ENCODE measurements around the gene CCDC187.

The CCDC187 gene

GRCh38 chr9:136299541-136299940 lies 4.4 kb downstream of the CCDC187 start:
- peaks cover 12 to 15% of the 10 kb centered on the region in 2 donors for H3K27me3 Mint-ChIP-seq
- ATAC-seq (replicated peaks): no peak
- no peak overlapping the region for H3K4me3 Mint-ChIP-seq

GRCh38 chr9:136299116-136299515 lies 4.8 kb downstream of the CCDC187 start:
- H3K9me3 Mint-ChIP-seq: no peaks in the 10 kb centered on the region
- peaks cover 12 to 15% of the 10 kb centered on the region in 2 donors for H3K27me3 Mint-ChIP-seq
- H3K4me3 Mint-ChIP-seq: no peak overlapping the region
- DNase-seq (no peak), ATAC-seq (replicated peaks) (no peak)
- H3K36me3 Mint-ChIP-seq (ENCODE audit: insufficient read depth): peaks cover 3% of the 10 kb centered on the region
- H3K4me1 Mint-ChIP-seq (ENCODE audit: low read depth in 2 of 2): no peaks in the 10 kb centered on the region
- H3K27ac Mint-ChIP-seq: no peak overlapping the region

More at GRCh38 chr9:136299541-136299940, 4.4 kb downstream of the CCDC187 start:
- peaks cover 3% of the 10 kb centered on the region for H3K36me3 Mint-ChIP-seq (ENCODE audit: insufficient read depth)
- no peak for DNase-seq
- no peaks in the 10 kb centered on the region for H3K9me3 Mint-ChIP-seq
- H3K4me1 Mint-ChIP-seq (ENCODE audit: low read depth in 2 of 2): no peaks in the 10 kb centered on the region
- H3K27ac Mint-ChIP-seq: no peak overlapping the region

GRCh38 chr9:136297766-136298735 lies 5.8 kb downstream of the CCDC187 start:
- H3K4me3 Mint-ChIP-seq: no peak overlapping the region
- H3K4me1 Mint-ChIP-seq (ENCODE audit: low read depth in 2 of 2): no peaks in the 10 kb centered on the region
- H3K9me3 Mint-ChIP-seq: no peaks in the 10 kb centered on the region
- H3K27ac Mint-ChIP-seq: no peak overlapping the region
- H3K27me3 Mint-ChIP-seq: peaks cover 12 to 15% of the 10 kb centered on the region in 2 donors
- DNase-seq: no peak
- H3K36me3 Mint-ChIP-seq (ENCODE audit: insufficient read depth): peaks cover 3% of the 10 kb centered on the region
- no peak for ATAC-seq (replicated peaks)

- H3K4me1 Mint-ChIP-seq (ENCODE audit: low read depth in 2 of 2): no peaks in the 10 kb centered on the region
- peaks cover 3% of the 10 kb centered on the region for H3K36me3 Mint-ChIP-seq (ENCODE audit: insufficient read depth)
- peaks cover 12 to 15% of the 10 kb centered on the region in 2 donors for H3K27me3 Mint-ChIP-seq
- no peak overlapping the region for H3K27ac Mint-ChIP-seq
- H3K9me3 Mint-ChIP-seq: no peaks in the 10 kb centered on the region
- DNase-seq (no peak), ATAC-seq (replicated peaks) (no peak)
- no peak overlapping the region for H3K4me3 Mint-ChIP-seq
Observed at GRCh38 chr9:136297016-136297691, 6.7 kb downstream of the CCDC187 start.

- DNase-seq (no peak), ATAC-seq (replicated peaks) (no peak)
- H3K27ac Mint-ChIP-seq: no peak overlapping the region
- no peaks in the 10 kb centered on the region for H3K4me1 Mint-ChIP-seq (ENCODE audit: low read depth in 2 of 2)
- no peaks in the 10 kb centered on the region for H3K9me3 Mint-ChIP-seq
- peaks cover 12 to 15% of the 10 kb centered on the region in 2 donors for H3K27me3 Mint-ChIP-seq
- H3K36me3 Mint-ChIP-seq (ENCODE audit: insufficient read depth): peaks cover 3% of the 10 kb centered on the region
- no peak overlapping the region for H3K4me3 Mint-ChIP-seq
Observed at GRCh38 chr9:136296434-136297015, 7.4 kb downstream of the CCDC187 start.

- Mint-ChIP-seq H3K4me1 (ENCODE audit: low read depth in 2 of 2) (no peaks in the 10 kb centered on the region), H3K36me3 (ENCODE audit: insufficient read depth) (peaks cover 3% of the 10 kb centered on the region), H3K27me3 (peaks cover 11 to 12% of the 10 kb centered on the region in 2 donors), H3K9me3 (no peaks in the 10 kb centered on the region), H3K27ac (no peak overlapping the region), H3K4me3 (no peak overlapping the region)
- no peak for ATAC-seq (replicated peaks)
- no peak for DNase-seq
Observed at GRCh38 chr9:136295542-136296433, 8.1 kb downstream of the CCDC187 start.

- H3K4me3 Mint-ChIP-seq: no peak overlapping the region
- H3K36me3 Mint-ChIP-seq (ENCODE audit: insufficient read depth): peaks cover 3% of the 10 kb centered on the region
- ATAC-seq (replicated peaks): no peak
- H3K4me1 Mint-ChIP-seq (ENCODE audit: low read depth in 2 of 2): no peaks in the 10 kb centered on the region
- peaks cover 11 to 12% of the 10 kb centered on the region in 2 donors for H3K27me3 Mint-ChIP-seq
- H3K27ac Mint-ChIP-seq: no peak overlapping the region
- no peak for DNase-seq
- no peaks in the 10 kb centered on the region for H3K9me3 Mint-ChIP-seq
Observed at GRCh38 chr9:136295055-136295454, 8.8 kb downstream of the CCDC187 start.

GRCh38 chr9:136294437-136294836 lies 9.5 kb downstream of the CCDC187 start:
- Mint-ChIP-seq H3K4me3 (no peak overlapping the region), H3K27ac (no peak overlapping the region)
- DNase-seq: no peak

GRCh38 chr9:136293476-136294077 lies 10.3 kb downstream of the CCDC187 start:
- Mint-ChIP-seq H3K9me3 (no peaks in the 10 kb centered on the region), H3K4me3 (no peak overlapping the region), H3K36me3 (ENCODE audit: insufficient read depth) (no peaks in the 10 kb centered on the region), H3K27ac (no peak overlapping the region), H3K4me1 (ENCODE audit: low read depth in 2 of 2) (no peaks in the 10 kb centered on the region), H3K27me3 (peaks cover 7 to 8% of the 10 kb centered on the region in 2 donors)
- no peak for ATAC-seq (replicated peaks)
- no peak for DNase-seq

More at GRCh38 chr9:136294437-136294836, 9.5 kb downstream of the CCDC187 start:
- no peaks in the 10 kb centered on the region for H3K4me1 Mint-ChIP-seq (ENCODE audit: low read depth in 2 of 2)
- H3K9me3 Mint-ChIP-seq: no peaks in the 10 kb centered on the region
- ATAC-seq (replicated peaks): no peak
- H3K36me3 Mint-ChIP-seq (ENCODE audit: insufficient read depth): no peaks in the 10 kb centered on the region
- peaks cover 11 to 12% of the 10 kb centered on the region in 2 donors for H3K27me3 Mint-ChIP-seq

- no peak for DNase-seq
- Mint-ChIP-seq H3K27ac (no peak overlapping the region), H3K9me3 (no peaks in the 10 kb centered on the region), H3K4me1 (ENCODE audit: low read depth in 2 of 2) (no peaks in the 10 kb centered on the region), H3K27me3 (peaks cover 0 to under 1% of the 10 kb centered on the region in 2 donors), H3K36me3 (ENCODE audit: insufficient read depth) (no peaks in the 10 kb centered on the region), H3K4me3 (no peak overlapping the region)
- ATAC-seq (replicated peaks): no peak
Observed at GRCh38 chr9:136292591-136293448, 11.1 kb downstream of the CCDC187 start.

- Mint-ChIP-seq H3K4me3 (no peak overlapping the region), H3K9me3 (no peaks in the 10 kb centered on the region), H3K27ac (no peak overlapping the region), H3K27me3 (peaks cover 0 to 7% of the 10 kb centered on the region in 2 donors), H3K4me1 (ENCODE audit: low read depth in 2 of 2) (no peaks in the 10 kb centered on the region), H3K36me3 (ENCODE audit: insufficient read depth) (no peaks in the 10 kb centered on the region)
- DNase-seq: no peak
- no peak for ATAC-seq (replicated peaks)
Observed at GRCh38 chr9:136292026-136292538, 11.8 kb downstream of the CCDC187 start.

Measured in effector memory CD8-positive, alpha-beta T cell (primary cell).